Measurements from ENCODE around the gene WDR38.
A peak's percentile ranks its signal among the peaks of the same experiment; 100 is the strongest.

WDR38 gene

DNA sequence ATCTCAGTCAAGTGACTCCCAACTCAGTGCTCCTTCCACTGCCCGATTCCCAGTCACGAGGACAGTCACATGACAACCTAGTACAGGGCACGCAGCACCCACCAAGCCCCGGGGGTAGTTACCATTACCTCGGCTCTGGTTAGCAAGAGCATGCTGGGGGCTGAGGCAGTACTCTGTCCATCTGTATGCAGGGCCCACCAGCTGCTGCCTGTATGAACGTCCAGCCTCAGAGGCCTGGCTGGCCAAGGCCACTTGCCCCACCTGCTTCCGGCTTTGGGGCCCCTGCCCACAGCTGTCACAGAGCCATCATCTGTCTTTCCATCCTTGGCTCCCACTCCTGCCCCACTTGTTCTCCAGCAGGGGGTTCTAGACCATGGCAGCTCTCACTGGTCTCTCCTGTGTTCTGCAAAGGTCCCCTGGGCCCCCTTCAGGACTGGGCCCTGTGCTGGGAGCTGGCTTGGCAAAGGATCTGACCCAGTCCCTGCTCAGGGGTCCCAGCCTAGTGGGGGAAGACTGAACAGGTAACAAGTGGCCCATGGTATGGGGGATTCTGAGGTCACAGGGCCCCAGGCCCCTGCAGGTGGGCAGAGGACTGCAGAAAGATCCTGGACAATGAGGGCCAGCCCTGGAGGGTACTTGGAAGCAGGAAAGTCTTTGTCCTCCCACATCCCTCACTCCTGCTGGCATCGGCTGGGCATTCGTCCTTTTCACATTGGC lies 5.2 kb downstream of the WDR38 start:
- no peak for DNase-seq (ENCODE audit: low spot score)

DNA sequence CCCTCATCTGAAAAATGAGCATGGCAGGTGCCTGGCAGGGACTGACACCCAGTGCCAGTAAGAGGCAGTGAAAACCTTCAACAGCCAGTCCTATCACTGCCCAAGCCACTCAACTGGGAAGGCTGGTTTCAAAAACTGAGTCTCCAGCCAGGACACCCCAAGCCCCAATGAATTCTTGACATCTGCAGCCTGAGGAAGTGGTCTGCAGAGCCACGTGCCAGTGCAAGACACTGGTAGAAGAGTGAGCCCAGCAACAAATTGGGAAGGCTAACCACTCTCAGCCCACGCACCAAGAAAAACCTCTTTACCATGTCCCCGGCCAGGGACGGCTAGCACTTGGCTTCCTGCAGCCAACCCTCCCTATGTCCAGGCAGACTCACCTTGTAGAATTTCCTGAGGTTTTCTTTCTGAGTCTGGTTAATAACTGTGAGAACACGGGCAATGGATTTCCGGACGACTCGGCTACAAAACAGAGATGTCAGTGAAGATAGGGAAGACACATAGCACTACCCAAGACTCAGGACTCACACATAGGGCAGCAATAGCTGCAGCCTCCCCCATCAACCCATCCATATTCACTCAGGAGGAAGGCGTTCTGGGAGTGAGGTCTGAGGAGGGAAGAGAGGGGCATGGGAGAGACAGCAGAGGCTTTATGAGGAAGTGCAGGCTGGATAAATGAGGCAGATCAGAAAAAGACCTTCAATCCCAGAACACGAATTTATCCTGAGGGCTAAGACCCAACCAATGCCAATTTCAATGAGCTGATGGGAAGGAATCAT lies 6.7 kb downstream of the WDR38 start:
- DNase-seq (ENCODE audit: low spot score), result no peak

- no peak for DNase-seq (ENCODE audit: low spot score)
Observed at GRCh38 chr9:124860582-124861341, 7.5 kb downstream of the WDR38 start.

DNA sequence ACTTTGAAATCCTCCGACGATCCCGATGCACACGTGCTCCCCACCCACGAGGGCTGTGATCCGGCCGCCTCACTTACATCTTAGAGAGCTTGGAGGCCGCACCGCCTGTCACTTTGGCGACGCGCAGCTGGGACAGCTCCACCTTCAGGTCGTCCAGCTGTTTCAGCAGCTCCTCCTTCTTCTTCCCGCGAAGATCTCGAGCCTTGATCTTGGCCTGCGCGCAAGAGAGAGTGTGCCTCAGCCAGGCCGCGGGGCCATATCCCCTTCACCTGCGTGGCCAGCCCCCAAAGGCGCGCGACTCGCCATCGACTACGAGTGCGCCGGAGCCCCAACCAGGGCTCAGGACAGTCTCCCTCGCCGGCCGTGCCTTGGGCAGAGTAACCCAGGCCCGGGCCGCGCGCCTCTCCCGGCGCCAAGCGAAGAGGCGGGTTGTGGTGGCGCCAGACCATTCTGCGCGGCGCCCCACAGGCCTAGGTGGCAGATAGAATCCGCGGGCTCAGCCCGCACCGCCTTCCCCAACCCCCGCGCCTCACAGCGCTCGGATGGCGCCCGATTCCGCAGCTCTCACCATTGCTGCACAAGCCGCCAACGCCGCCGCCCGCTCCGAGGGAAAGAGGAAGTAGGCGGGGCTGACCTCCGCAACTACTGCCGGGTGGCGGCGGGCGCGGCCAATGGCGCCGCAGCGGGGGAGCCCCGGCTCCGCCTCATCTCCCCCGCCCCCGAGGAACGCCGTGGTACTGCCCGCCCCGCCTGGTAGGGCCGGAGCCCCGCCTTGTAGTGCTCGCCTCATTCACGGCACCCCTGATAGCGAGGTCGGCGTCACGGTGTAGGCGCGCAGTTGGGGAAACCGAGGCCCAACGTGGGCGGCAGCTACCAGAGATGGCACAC lies 8.3 kb downstream of the WDR38 start, which contains the start of the genes ARPC5L and RPL35:
TSS of gene ARPC5L (plus strand) at position 789 of the 888 bp plus-strand sequence. CDS start 7,161 bp downstream, outside the sequence.
TSS of gene RPL35 (minus strand) at position 616 of the 888 bp plus-strand sequence. CDS start at position 571, 45 bp downstream.
- DNase-seq (ENCODE audit: low spot score), result peak; percentile 95

DNA sequence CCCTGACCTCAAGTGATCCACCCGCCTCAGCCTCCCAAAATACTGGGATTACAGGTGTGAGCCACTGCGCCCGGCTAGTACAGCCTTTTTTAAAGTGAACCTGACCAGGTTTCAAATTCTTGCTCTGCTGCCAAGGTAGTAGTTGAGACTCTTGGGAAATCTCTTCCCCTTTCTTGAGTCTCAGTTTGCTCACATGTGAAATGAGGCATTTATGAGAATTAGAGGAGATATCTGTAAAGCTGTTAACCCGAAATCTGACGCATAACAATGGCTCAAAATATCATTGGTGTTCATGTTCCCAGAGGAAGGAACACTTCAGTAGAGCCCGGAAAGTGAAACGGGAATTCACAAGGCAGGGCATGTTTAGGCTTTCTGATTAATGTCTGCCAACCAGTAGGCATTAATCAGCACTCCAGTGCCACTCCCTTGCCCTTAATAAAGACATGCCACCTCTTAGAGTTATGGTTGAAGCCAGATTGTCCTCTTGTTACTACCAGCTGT lies 10.2 kb downstream of the WDR38 start:
- no peak for DNase-seq (ENCODE audit: low spot score)

- DNase-seq (ENCODE audit: low spot score), result peak; percentile 86
Observed at GRCh38 chr9:124868511-124869465, 15.5 kb downstream of the WDR38 start.

DNA sequence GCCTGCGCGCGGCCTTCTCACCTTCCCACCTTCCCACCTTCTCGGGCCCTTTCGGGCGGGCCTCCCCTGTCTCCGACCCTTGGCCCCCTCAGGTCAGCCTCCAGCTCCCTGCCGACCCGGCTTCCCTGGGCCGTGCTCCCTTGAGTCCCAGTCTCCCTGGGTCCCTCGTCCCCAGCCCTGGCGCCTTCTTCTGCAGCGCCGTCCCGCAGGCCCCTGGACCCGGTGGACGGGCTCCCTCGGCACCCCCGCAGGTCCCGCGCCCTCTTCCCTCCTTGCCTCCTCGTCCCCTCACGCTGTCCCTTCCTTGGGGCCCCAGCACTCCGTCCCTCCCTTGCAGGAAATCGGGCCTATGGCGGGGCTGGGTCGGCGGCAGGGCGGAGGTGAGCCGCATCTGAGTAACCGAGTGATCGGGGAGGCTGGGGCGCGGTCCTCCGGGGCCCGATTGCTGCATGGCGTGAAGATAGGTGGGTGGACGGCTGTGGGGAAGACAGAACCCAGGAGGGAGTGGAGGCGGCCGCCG lies 16.3 kb downstream of the WDR38 start:
- DNase-seq (ENCODE audit: low spot score), result peak; percentile 33

- peak; percentile 94 for DNase-seq (ENCODE audit: low spot score)
Observed at GRCh38 chr9:124869986-124870560, 16.8 kb downstream of the WDR38 start.

DNA sequence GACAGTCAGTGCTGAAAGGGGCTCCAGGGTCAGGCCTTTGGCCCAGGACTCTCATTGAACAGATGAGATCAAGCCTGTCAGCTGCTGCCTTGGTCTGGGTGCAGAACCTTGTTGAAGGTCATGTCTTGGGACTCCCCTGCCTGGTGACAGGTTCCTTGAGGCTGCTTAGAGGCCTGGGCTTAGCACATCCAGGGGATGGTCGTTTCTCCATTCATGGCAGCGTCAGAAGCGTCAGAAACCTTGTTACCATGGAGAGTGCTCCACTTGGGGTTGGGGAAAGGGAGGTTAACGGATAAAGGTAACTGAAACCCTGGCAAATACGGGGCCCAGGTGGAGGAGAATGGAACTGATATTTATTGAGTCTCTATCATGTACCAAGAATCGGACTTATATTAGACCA lies 17.5 kb downstream of the WDR38 start:
- DNase-seq (ENCODE audit: low spot score), result no peak

DNA sequence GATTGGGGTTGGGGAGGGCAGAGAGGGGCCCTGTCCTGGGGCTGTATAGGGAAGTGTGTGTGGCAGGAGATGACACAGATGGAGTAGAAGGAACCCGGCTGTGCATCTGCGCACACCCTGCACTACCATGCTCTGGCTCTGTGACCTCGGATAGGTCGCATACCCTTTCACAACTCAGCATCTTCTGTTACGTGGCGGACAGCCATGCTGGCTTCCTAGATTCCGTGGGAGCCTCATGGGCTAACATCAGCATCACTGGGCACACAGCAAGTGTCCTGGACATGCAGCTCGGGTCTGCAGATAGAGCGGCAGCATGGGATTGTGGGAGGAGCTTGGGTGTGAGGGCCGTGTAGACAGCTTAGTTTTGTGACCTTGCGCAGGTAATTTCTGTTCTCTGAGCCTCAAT lies 17.9 kb downstream of the WDR38 start:
- no peak for DNase-seq (ENCODE audit: low spot score)

- peak; percentile 64 for DNase-seq (ENCODE audit: low spot score)
Observed at GRCh38 chr9:124873664-124874063, 20.4 kb downstream of the WDR38 start.

GRCh38 chr9:124875501-124875900 lies 22.2 kb downstream of the WDR38 start:
- DNase-seq (ENCODE audit: low spot score), result no peak

DNA sequence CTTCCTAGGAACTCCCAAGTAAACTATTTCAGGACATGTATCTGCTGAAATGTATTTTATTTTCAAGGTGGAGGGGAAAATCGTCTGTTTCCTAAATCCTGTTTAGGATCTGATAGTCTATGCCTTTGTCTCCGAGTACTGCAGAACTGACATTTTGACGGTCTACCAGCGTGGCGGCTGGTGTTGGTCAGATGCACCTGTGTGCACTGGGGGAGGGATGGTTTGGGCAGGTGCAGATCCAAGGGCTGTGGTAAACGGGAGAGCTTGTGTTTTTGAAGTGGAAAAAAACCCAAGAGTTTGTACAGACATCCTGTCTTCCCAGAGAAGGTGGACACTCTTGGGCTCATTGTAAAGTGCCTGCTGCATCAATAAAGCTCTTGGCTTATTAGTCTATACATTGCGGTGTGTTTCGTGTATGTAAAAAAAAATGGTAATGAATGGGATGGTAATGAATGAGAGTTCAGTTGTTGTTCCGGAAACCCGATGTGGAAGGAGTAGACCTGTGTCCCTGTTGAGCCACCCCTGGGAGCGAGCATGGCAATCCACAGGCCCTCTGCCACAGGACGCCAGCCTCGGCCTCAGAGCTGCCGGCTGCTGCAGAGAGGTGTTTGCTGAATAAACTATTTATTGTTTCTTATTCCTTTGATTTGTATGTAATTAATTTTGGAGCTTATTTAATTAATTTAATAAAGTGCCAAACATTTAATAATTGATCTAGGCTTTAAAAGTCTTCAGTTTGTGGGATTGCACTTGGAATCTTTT lies 23.9 kb downstream of the WDR38 start:
- DNase-seq (ENCODE audit: low spot score), result no peak

GRCh38 chr9:124878021-124878420 lies 24.8 kb downstream of the WDR38 start:
- no peak for DNase-seq (ENCODE audit: low spot score)

GRCh38 chr9:124878518-124878917 lies 25.3 kb downstream of the WDR38 start:
- no peak for DNase-seq (ENCODE audit: low spot score)

GRCh38 chr9:124879226-124879625 lies 26.0 kb downstream of the WDR38 start:
- no peak for DNase-seq (ENCODE audit: low spot score)

GRCh38 chr9:124880501-124880900 lies 27.2 kb downstream of the WDR38 start:
- no peak for DNase-seq (ENCODE audit: low spot score)

DNA sequence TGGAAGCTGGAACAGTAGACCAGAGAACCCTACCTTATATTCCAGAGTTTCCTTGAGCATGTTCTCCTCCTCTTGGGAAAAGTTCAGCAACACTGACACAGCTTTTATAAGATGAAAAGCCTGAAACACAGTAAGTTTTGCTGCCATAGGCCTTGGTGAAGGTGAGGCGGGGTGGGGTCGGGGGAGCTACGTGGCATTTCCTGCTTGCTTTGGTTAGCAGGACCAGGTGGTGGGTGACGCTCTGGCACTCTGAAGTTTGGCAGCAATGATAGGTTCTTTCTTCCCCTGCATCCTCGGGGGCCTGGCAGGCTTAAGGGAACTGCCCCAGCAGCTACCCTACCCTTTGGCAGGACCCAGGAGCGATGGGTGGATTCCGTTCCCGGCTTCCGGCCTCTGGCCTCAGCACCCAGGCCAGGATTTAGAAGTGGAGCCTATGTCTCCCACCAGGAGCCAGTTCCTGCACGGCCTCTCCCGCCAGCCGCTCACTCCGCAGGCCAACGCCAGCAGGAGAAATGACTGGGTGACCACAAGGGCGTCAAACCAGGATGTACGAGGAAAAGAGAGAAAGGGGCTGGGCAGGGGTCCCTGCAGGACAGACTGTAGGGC lies 28.0 kb downstream of the WDR38 start:
- no peak for DNase-seq (ENCODE audit: low spot score)

Measured in CD4-positive, alpha-beta T cell treated with Interleukin-2 at 100 ng/mL for 4 hours (primary cell).